Peyer's patch (tissue), 4 donors: ENCODE measurements around the gene ORC1.

Experiments used
- CTCF ChIP-seq, 6 experiments: fragments of 450-650 bp in 4 of 6; fragments of 200-600 bp in 2 of 6; sonication (generic) in 1 of 6; IDR thresholded peaks; one replicate each; pipeline ENCODE4 v1.5.1; 2017 to 2019; ENCODE audit warnings: antibody characterized with exemption in 6 of 6, mild to moderate bottlenecking in 3 of 6, moderate library complexity in 1 of 6
- POLR2A ChIP-seq, 2 donors: fragments of 450-650 bp; IDR thresholded peaks; one replicate each; pipeline ENCODE4 v1.5.1; 2017; ENCODE audit warnings: antibody characterized with exemption in 2 of 2, mild to moderate bottlenecking in 2 of 2, moderate library complexity in 2 of 2

DNA sequence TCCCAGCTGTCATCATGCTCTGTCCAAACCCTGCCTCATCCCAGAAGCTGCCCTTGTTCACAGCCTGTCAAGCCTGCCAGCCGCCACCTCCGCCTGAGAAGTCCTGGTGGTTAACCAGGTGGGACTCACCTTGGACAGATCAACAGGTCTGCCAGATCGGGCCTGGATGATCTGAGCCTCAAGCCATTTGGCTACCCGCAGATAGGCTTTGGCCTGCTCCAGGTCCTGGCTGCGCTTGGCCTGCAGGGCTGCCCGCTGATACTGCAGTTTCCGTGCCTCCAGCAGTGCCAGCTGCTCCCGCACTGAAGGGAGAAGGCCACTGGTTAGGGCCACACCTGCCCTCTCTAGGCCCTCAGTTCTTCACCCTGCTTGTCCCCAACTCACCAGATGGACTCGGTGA, 46.8 kb downstream of the ORC1 start:
- TF ChIP-seq CTCF (IDR thresholded peaks at IDR 0.05) (no peak), POLR2A (IDR thresholded peaks at IDR 0.05) (no peak)
